HFFc6 (cell line): ENCODE data around the gene RDX. TPM values are rescaled to one million over a fixed set of nuclear protein-coding genes. Genes with fewer than 3 reads are reported as not detected.
A peak's percentile ranks its signal among the peaks of the same experiment; 100 is the strongest.
"Not testable (repeated sequence)": the region's sequence is repeated elsewhere in the genome, so short reads cannot be mapped to it uniquely, and the experiment has no call there.

Source experiments
- DNase-seq: peaks from one replicate; pipeline ENCODE4 v3.0.0-alpha.2; 2018
- H3K27ac Mint-ChIP-seq: 2 replicates; pipeline ENCODE4 v1.8.0; 2020; ENCODE audit warnings: mild to moderate bottlenecking, mixed read lengths
- H3K27me3 Mint-ChIP-seq: 2 replicates; pipeline ENCODE4 v1.8.0; 2021; ENCODE audit warnings: mild to moderate bottlenecking, moderate library complexity, mixed read lengths; ENCODE audit not compliant: insufficient read depth
- H3K36me3 Mint-ChIP-seq: 2 replicates; pipeline ENCODE4 v1.8.0; 2021; ENCODE audit warnings: low read depth, mixed read lengths
- H3K4me1 Mint-ChIP-seq: 2 replicates; pipeline ENCODE4 v1.8.0; 2020; ENCODE audit warnings: low read depth, mixed read lengths
- H3K4me3 Mint-ChIP-seq: 2 replicates; pipeline ENCODE4 v1.8.0; 2020; ENCODE audit warnings: mild to moderate bottlenecking, moderate library complexity, mixed read lengths
- H3K9me3 Mint-ChIP-seq: 2 replicates; pipeline ENCODE4 v1.8.0; 2020; ENCODE audit warnings: mild to moderate bottlenecking, mixed read lengths
- CTCF ChIP-seq: fragments of 200-600 bp; sonication (generic); IDR thresholded peaks from 2 replicates; pipeline ENCODE4 v1.5.0; 2021; ENCODE audit warnings: antibody characterized with exemption, mild to moderate bottlenecking
- total RNA-seq, 6 experiments: library from RNA; stranded (reverse); fragmentation: NEBNext Ultra II Directional; extraction: Animal tissue kit (Norgen Biotek cat#: 25700); gene quantifications; 2 replicates in 1 of 6; 3 replicates in 5 of 6; pipeline ENCODE4 v1.2.3, GENCODE V29; 2021

The RDX gene
- total RNA-seq, 6 experiments from 2014 or later, result 105 to 131 (median 112) TPM

- Mint-ChIP-seq H3K4me1 (0 out of 2 replicates have a peak, but pooled peaks cover 4% of the 10 kb centered on the region), H3K27ac (no peak overlapping the region), H3K36me3 (peaks cover 13% of the 10 kb centered on the region), H3K4me3 (no peak overlapping the region), H3K27me3 (no peaks in the 10 kb centered on the region), H3K9me3 (no peaks in the 10 kb centered on the region)
- peak; percentile 37; the same call in 1 of the 2 replicates for TF ChIP-seq CTCF
- DNase-seq, result no peak
Observed at GRCh38 chr11:110286298-110287040, 9.9 kb downstream of the RDX start.

- no peak for DNase-seq
- Mint-ChIP-seq H3K27me3 (no peaks in the 10 kb centered on the region), H3K36me3 (peaks cover 3% of the 10 kb centered on the region; the same call in 1 of the 2 replicates), H3K4me1 (peaks cover 11% of the 10 kb centered on the region), H3K27ac (no peak overlapping the region), H3K9me3 (no peaks in the 10 kb centered on the region), H3K4me3 (no peak overlapping the region)
- TF ChIP-seq CTCF, result no peak
Observed at GRCh38 chr11:110283862-110284261, 12.6 kb downstream of the RDX start.

- Mint-ChIP-seq H3K36me3 (peaks cover 17% of the 10 kb centered on the region; the same call in 1 of the 2 replicates), H3K4me1 (peaks cover 11% of the 10 kb centered on the region)
- not testable (repeated sequence) for H3K9me3 Mint-ChIP-seq, DNase-seq, H3K27ac Mint-ChIP-seq, H3K4me3 Mint-ChIP-seq, H3K27me3 Mint-ChIP-seq
Observed at GRCh38 chr11:110280595-110280994, 15.8 kb downstream of the RDX start.

GRCh38 chr11:110279881-110280280 lies 16.5 kb downstream of the RDX start:
- Mint-ChIP-seq H3K27ac (peak overlapping the region; percentile 25; the same call in 1 of the 2 replicates), H3K27me3 (no peaks in the 10 kb centered on the region), H3K36me3 (peaks cover 22% of the 10 kb centered on the region; the same call in 1 of the 2 replicates), H3K4me3 (no peak overlapping the region), H3K9me3 (no peaks in the 10 kb centered on the region), H3K4me1 (peaks cover 11% of the 10 kb centered on the region)
- DNase-seq, result no peak
- TF ChIP-seq CTCF, result no peak

GRCh38 chr11:110272919-110273318 lies 23.5 kb downstream of the RDX start:
- DNase-seq, result no peak
- no peak for TF ChIP-seq CTCF
- Mint-ChIP-seq H3K4me3 (no peak overlapping the region), H3K9me3 (no peaks in the 10 kb centered on the region), H3K27ac (no peak overlapping the region), H3K36me3 (peaks cover 37% of the 10 kb centered on the region), H3K27me3 (no peaks in the 10 kb centered on the region), H3K4me1 (peaks cover 18% of the 10 kb centered on the region; the same call in 1 of the 2 replicates)

- peaks cover 27% of the 10 kb centered on the region for H3K36me3 Mint-ChIP-seq
- peaks cover 18% of the 10 kb centered on the region; the same call in 1 of the 2 replicates for H3K4me1 Mint-ChIP-seq
- no peak overlapping the region for H3K4me3 Mint-ChIP-seq
- H3K9me3 Mint-ChIP-seq, result no peaks in the 10 kb centered on the region
- H3K27me3 Mint-ChIP-seq, result no peaks in the 10 kb centered on the region
- no peak for DNase-seq
- TF ChIP-seq CTCF, result no peak
- H3K27ac Mint-ChIP-seq, result no peak overlapping the region
Observed at GRCh38 chr11:110269996-110270395, 26.4 kb downstream of the RDX start.
